HG03139 (cell line): Measurements from ENCODE around the gene CAPN13.
"Not testable (repeated sequence)": the region's sequence is repeated elsewhere in the genome, so short reads cannot be mapped to it uniquely, and the experiment has no call there.

Experiments used
- ATAC-seq: cut with Tn5 transposase; IDR thresholded peaks from one replicate; pipeline ENCODE4 v1.9.1; 2021; ENCODE audit not compliant: unreplicated experiment

CAPN13 gene

DNA sequence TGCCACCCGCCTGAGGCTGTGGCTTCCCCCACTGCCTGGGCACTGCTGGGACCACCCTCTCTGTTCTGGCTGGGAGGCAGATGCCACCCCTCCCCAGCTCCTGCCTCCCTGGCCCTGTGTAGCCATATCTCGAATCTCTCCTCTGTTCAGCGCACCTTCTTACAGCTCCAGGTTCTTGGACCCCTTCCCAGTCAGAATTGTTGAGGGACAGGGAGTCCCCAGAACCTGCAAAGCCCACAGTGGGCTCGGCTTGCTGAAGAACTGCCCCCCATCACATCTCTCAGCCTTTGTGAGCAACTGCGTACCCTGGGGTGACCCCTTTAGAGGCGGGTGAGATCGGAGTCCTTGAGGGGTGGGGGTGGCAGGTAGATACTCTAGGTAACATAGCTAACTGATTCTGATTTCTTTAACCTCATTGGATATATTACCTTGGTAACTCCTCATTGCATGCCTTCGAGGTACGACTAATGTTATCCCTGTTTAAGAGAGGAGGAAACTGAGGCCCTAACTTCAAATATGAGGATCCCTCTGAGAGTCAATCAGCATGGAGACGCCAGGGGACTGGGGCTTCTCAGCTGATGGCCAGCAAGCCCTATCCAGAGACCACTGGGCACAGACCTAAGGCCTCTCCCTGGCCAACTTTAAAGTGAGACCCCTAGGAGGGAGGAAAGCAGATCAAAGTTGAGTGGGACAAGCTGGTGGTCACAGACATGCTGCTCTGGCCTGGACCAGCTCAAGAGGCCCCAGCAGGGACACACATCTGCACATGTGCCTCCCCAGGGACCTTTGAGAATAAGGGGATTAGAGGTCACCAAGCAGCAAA is 101.3 kb downstream of the CAPN13 start:
- no peak for ATAC-seq

DNA sequence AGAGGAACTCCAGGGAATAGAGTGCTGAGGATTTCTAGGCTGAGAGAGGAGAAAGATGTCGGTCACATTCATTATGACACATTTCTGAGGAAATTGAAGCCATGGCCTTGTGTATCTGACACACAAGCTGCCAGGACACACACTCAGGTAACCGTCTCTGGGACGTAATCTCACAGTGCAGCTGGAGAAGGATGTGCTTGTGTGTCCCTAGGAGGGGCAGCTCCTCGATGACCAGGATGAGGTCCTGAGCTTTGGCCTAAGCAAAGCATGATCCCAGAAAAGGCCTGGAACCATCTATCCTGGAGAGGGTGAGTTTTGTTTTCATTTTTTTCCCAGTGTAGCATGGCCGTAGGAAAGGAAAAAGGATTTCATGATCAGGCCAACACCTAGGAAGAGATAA is 102.2 kb downstream of the CAPN13 start:
- ATAC-seq = no peak

DNA sequence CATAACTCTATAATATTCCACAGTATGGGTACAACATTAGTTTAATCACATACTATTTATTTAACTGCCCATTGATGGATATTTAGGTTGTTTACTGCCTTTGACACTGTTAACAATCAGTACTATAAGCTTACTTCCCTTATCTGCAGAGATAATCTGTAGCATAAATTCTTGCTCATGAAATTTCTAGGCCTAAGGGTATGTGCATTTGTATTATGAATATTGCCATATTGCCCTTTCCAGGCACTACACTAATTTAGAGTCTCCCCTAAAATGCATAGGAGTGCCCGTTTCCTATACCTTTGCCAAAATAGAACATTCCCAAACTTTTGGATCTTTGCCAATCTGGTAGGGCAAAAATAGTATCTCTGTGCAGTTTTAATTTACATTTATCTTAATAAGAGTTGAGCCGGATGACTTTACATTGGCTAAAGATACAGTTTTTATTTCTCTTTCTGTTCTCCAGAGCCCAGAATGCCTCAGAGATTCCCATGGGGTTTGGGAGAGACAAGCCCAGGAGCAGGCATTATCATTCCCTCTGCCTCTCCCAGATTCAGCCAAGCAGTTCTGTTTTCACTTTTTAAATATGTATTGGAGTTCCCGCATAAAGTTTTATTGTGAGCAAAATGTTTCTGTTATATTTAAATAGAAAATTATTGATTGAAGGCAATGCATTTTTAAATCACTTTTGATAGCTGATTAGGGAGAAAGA is 102.8 kb downstream of the CAPN13 start:
- no peak for ATAC-seq

DNA sequence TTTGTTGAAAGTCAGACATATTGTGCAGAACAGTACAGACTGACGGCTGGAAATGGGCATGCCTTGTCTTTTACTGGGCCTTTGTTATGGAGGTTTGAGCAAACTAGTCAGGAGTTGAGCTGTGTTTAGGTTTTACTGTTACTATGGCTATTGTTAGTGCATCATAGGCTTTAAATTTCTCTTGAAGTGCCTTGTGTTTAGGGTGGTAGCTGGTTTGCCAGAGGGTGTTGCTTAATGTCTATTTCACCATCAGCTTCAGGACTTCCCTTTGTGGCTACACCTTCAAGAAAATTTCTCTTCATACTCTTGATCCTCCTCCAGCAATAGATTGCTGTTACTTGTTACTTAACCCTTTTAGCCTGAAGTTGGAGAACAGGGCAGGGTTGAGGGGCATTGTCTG is 104.6 kb downstream of the CAPN13 start:
- no peak for ATAC-seq

DNA sequence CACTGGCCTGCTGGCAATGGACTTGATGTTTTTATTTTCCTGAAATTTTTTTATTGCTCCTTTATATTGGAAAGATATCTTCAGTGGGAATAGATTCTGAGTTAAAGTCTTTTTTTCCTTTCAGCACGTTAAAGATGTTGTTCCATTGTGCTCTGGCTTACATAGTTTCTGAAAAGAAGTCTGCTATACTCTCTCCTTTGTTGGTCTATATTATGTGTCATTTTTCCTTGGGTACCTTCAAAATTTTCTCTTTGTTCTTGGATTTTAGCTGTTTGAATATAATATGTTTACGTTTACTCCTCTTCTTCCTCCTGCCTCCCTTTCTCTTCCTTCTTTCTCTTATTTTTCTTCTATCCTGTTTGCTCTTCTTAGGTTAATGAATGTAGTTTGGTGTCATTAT is 105.5 kb downstream of the CAPN13 start:
- ATAC-seq = no peak

DNA sequence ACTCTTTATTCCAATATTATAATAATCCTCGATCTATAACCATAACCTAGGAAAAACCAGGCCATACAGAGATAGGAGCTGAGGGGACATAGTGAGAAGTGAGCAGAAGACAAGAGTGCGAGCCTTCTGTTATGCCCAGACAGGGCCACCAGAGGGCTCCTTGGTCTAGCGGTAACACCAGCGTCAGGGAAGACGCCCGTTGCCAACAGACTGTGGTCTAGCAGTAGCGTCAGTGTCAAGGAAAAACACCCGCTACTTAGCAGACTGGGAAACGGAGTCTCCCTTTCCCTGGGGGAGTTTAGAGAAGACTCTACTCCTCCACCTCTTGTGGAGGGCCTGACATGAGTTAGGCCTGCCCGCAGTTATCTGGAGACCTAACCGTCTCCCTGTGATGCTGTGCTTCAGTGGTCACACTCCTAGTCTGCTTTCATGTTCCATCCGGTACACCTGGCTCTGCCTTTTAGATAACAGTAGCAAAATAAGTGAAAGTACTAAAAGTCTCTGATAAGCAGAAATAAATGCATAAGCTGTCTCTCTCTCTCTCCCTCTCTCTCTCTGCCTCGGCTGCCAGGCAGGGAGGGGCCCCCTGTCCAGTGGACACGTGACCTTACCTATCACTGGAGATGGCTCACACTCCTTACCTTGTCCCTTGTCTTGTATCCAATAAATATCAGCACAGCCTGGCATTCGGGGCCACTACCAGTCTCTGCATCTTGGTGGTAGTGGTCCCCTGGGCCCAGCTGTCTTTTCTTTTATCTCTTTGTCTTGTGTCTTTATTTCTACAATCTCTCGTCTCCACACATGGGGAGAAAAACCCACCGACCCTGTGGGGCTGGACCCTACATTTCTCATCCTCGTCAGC is 109.8 kb downstream of the CAPN13 start:
- ATAC-seq = not testable (repeated sequence)

DNA sequence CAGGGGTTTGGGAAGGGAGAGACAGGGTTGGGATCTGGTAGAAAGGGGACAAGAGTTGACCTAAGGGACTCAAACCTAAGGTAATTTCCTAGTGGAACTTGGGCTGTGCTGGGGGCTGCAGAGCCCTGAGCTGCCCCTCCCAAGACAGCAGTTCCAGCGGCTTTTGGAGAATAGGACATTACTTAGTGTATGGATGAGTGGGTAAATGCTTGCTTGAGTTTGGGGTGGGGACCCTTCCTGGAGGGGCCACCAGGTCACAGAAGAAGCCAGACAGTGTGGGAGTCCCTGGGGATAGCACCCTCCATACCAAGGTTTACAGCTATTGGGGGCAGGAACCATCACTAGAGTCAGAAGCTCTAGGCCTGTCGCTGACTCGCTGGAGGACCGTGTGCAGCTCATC is 111.5 kb downstream of the CAPN13 start:
- ATAC-seq = no peak

DNA sequence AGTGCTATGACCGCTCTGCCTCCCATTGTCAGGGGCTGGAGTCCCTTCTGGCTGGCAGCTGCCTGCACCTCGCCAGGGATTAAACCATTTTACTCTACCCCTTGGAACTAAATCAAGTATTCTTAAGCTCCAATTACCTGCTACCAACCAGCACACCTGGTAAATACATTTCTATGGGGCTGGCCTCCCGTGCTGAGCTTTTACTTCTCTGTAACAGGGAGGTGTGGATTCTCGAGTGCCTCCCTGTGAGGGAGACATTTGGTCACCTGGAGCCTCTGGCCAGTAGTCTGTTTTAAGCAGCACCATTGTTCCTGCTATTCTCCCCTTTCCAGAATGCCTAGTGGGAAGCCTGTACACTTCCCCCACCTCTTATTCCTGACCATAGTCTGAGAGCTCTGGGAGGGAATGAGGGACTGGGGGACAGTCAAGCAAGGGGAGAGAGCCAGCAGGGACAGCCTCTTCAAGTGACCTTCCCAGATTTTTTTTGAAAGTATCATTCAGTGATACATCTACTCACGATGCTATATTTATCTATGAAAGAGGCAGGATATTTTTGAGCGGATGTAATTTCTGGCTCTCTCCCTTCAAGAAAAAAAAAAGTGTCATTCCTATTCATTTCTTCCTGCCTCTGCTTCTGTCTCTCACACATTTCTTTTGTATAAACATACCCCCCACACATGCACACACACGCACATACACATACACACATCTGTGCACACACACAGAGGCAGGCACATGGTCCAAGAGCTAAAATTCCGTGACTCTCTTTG is 112.8 kb downstream of the CAPN13 start:
- ATAC-seq = no peak

DNA sequence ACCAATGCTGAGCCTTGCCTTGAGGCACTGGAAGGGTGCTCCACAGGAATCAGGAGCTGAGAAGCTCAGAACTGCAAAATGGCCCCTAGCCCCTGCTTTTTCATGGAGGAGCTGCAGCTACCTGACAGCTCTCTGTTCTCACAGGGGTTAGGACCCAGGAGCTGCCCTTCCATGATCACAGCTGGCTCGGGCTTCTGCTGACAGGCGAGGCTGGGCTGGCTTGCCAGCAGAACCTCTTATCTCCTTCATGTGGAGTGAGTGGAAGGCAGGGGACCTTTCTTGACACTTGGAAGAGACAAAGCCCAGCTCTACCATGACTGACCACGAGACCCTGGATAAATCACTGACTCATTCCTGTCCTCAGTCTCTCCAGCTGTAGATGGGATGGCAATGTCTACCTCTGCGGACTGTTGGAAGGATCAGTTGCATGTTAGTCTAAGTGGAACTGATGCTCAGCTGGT is 113.4 kb downstream of the CAPN13 start:
- no peak for ATAC-seq

DNA sequence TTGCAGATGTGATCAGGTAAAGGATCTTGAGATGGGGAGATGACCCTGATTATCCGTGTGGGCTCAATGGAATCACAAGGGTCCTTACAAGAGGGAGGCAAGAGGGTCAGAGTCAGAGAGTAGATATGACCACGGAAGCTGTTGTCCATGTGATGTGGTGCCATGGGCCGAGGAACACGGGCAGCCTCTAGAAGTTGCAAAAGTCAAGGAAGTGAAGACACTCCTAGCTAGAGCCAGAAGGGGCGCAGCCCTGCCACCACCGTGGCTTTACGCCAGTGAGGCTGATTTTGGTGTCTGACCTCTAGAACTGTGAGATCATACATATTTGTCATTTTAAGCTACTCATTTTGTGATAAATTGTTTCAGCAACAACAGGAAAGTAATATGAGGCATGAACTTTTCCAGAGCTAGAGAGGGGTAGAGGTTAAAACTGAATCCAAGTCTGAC is 114.4 kb downstream of the CAPN13 start:
- ATAC-seq = no peak

DNA sequence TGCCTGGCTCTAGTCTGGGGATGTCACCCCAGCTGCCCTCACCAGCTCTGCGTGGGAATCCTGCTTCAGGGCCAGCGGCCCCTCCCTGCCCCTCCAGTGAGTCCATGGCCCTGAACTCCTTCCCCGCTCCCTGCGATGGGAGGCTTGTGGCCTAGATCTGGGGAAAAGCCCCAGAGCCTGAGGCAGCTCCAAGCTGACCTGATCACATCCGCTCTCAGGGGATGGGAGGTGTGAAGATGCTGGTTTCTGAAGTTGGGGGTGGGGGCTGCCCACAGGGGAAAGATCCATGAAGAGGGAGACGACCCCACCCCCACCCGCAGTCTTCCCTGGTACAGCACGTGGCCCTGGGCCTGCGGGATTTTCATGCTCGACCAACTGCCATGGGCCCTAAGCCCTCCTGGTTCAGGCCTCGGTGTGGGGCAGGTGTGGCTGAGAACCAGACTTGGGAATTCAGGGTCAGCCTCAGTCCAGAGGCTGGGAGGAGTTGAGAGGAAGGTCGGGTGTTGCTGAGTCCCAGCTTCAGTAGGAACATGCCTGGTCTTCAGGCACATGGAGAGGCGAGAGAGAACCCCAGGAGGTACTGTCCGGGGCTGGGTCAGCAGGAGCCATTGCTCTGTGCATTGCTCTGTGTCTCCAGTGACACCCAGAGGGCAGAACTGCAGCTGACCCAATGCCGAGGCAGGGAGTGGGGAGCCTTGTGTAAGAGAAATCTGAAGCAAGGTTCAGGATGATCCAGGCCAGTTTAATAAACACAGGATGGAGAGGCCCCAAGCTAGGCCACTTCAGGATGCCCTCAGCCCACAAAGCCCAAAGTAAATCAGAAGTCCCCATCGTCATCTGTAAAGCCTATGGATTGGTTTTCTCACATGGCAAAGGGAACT is 115.1 kb downstream of the CAPN13 start:
- no peak for ATAC-seq

DNA sequence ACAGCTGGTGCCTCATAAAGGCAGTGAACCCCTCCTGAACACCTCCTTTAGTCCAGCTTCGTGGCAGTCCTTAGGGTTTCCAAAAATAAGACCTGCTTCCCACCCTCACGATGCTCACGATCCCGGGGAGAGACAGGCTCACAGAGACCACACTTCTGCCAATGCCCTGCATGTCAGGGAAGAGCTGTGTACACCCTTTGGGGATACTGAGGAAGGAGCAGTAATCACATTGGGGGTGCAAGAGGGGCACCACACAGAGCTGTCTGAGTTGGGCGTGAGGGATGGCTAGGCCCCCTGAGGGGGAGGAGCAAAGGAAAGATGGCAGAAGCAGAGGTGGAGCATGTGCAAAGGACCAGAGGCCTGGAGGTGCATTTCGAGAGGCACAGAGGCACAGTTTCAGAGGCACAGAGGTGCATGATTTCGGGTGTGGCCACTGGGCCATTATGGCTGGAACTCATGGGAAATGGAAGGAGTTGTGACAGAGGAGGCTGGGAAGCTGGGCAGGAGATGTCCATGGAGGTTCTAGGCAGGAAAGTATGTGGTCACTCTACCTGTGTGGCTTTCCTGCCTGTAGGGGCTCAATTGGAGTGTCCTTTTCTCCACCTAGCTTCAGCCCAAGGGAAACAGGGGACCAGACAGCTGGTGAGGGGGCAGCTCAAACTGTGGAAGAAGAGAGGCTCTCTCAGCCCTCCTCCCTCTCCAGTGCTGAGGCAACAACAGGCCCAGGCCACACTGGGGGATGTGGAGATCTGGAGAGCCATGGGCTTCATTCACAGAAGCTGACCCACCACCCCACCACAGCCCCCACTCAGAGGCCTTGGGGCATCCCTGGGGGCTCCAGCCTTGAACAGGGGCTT is 115.9 kb downstream of the CAPN13 start:
- no peak for ATAC-seq

DNA sequence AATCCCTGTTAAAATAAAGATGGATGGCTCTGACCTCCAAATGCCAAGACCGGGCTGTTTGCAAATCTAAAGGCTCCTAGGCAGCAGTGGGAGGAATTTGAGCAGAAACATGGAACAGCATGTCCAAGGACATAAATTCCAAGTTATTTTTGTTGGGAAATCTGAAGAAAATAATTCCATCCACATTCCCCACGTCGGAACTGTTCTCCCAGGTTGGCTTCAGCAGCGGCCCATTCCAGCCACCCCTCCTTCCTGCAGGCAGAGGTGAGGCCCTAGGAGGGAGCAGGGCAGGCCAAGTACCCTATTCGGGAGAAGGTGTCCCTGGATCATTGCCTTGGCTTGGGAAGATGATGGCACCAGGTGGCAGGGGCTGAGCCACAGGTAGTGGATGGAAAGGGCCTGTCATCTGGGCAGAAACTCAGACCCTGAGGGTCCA is 117.1 kb downstream of the CAPN13 start:
- ATAC-seq = no peak

DNA sequence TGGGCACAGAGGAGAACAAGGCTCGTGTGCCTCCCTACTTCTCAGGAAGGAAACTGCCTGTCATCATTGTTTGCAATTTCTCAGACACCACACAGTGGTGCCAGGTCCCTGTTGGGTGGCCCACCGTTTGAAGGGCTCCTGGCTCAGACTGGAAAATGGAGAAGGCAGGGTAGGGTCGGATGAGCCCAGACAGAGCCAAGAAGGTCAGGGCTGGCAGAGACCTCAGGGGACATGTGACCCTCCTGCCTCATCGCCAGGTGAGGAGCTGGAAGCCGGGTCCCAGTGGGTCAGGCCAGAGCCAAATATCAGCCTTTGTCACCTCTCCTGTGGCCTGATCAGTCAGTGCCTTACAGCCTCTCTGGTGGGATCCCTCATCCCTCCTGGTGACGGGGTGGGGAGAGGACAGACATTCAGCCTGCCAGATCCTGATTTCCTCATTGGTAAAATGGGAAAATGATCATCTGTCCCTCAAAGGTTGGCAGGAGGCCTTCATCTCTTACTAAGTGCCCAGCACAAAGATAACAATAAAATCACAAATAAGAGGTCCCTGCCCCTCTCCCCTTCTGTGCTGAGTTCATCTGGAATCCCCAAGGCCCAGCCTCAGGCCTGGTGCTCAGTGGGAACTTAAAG is 117.6 kb downstream of the CAPN13 start:
- no peak for ATAC-seq

DNA sequence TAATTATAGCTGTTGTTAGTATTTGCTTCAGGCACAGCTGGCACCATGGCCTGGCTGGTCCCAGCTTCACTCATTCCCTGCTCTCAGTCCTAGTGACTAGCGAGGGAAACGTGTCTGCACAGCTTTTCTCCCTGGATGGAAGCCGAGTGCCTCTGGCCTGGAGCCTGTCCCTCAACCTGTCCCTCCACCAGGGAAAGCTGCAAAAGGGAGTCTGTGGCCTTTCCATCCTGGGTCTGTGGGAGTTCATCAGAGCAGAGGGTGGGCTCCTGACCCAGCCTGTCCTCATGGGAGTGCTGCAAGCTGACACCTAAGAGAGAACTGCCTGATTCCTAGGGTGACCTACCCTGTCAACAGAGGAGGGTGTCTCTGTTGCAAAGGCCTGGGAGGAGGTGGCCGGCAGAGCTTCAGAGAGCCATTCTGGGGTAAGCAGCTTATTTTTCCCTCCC is 118.3 kb downstream of the CAPN13 start:
- no peak for ATAC-seq

DNA sequence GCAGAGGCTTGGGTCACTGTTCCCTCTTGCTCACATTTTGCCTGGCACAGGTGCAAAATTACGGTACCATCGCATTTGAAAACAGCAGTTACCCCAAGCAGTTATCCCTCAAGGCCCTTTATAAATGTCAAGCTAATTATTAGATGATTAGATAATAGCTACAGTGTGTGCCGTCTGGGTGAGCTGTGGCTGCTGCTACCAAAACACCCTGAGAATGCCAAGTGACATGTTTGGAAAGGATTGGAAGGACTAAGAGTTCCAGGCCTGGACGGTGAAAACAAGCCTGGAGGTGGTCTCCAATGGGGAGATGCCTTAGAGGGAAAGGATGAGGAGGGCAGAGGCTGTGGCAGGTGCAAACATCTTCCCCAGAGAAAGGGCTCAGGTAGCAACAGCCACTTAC is 120.6 kb downstream of the CAPN13 start:
- no peak for ATAC-seq

DNA sequence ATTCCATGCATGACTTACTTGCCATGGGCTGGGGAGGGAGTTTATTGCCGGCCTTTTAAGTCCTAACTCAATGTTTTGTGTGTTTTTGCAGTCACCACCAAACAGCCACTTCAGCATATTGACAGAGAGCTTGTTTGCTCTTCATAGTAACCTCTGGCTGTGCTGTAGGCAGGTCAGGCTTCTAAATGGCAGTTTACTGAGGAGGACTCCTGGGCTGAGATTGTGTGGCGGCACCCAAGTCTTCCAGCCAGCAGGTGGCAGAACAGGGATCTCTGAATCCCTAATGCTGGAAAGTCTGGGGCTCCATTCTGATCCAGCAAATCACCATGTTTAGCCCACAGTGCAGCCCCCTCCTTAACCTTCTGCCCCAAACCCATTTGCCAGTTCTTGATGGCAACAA is 121.2 kb downstream of the CAPN13 start:
- ATAC-seq = no peak

DNA sequence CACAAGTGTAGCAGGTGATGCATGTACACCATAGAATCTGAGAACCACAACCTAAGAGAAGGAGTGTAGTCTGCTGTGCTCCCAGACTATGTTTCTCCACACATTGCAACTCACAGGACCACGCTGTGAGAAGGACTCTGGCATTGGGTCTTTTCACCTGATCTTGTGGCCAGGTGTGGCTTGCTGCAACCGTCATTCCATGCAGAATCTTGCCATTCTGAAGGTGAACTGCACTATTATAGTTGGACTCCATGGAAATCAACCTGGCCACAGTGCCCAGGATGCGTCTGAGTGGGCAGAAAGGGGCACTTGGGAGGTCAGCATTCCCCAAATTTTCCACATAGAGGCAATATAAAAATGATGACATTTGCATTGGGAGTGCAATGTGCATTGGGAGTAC is 122.2 kb downstream of the CAPN13 start:
- no peak for ATAC-seq
